Panc1 (cell line): ENCODE results near the gene DCXR. TPM values are rescaled to one million over a fixed set of nuclear protein-coding genes. Genes with fewer than 3 reads are reported as not detected.

ENCODE experiments used
- ATAC-seq: fragments of 200-7000 bp; cut with Tn5 transposase; 2 replicates; pipeline ENCODE4 v1.9.1; 2020; ENCODE audit warnings: mild to moderate bottlenecking, moderate library complexity
- BruUV-seq: library from RNA; stranded (reverse); fragments of 400-500 nt; replicated peaks from 2 replicates; lab custom pipeline; 2021; lab: Mats Ljungman, UMichigan
- CTCF ChIA-PET: fragments of 300-600 bp; sonication (Branson Sonifier 250); formaldehyde crosslinking; loops from one replicate; lab custom pipeline; 2022; ENCODE audit warnings: antibody characterized with exemption; lab: Charles Lee
- POLR2A ChIA-PET: fragments of 300-600 bp; sonication (Branson Sonifier 250); formaldehyde crosslinking; loops from one replicate; lab custom pipeline; 2022; ENCODE audit warnings: antibody characterized with exemption; lab: Charles Lee
- DNase-seq: peaks from one replicate; pipeline ENCODE4 v3.0.0-alpha.2; 2010; ENCODE audit warnings: low read depth, low spot score
- H3K27ac ChIP-seq: 2 replicates; pipeline ENCODE4 v1.5.1; 2011; ENCODE audit warnings: mild to moderate bottlenecking, low read length, inconsistent platforms
- H3K27me3 ChIP-seq: fragments of 200-500 bp; sonication (Bioruptor generic); 2 replicates; pipeline ENCODE4 v1.6.0; 2014; ENCODE audit warnings: low read length, inconsistent platforms; ENCODE audit not compliant: control insufficient read depth, insufficient read depth
- H3K36me3 ChIP-seq: fragments of 200-500 bp; sonication (Bioruptor generic); 2 replicates; pipeline ENCODE4 v1.5.1; 2014; ENCODE audit warnings: inconsistent platforms, mild to moderate bottlenecking, low read length, moderate library complexity; ENCODE audit not compliant: control insufficient read depth, insufficient read depth
- H3K4me1 ChIP-seq: 2 replicates; pipeline ENCODE4 v1.5.1; 2011; ENCODE audit warnings: inconsistent platforms, mild to moderate bottlenecking, low read length, moderate library complexity; ENCODE audit not compliant: control insufficient read depth, insufficient read depth
- H3K4me3 ChIP-seq, 2 experiments: 2 replicates each; pipeline ENCODE4 v1.5.1; 2011 to 2012; ENCODE audit warnings: low read depth in 2 of 2, low read length in 2 of 2, mild to moderate bottlenecking in 2 of 2, inconsistent platforms in 1 of 2, moderate library complexity in 1 of 2
- H3K9me3 ChIP-seq: fragments of 200-500 bp; sonication (Bioruptor generic); 2 replicates; pipeline ENCODE4 v1.5.1; 2014; ENCODE audit warnings: low read depth, mild to moderate bottlenecking, inconsistent platforms, low read length, moderate library complexity; ENCODE audit not compliant: control insufficient read depth, insufficient read depth
- POLR2AphosphoS5 ChIP-seq: IDR thresholded peaks from 2 replicates; pipeline ENCODE4 v1.6.1; 2012; ENCODE audit warnings: mild to moderate bottlenecking, low read depth, low read length, moderate library complexity
- SIN3A ChIP-seq: IDR thresholded peaks from 2 replicates; pipeline ENCODE4 v1.6.1; 2012; ENCODE audit warnings: low read depth, mild to moderate bottlenecking, low read length, moderate library complexity, borderline replicate concordance; ENCODE audit not compliant: insufficient read depth
- TCF7L2 ChIP-seq: IDR thresholded peaks from 2 replicates; pipeline ENCODE4 v1.6.1; 2011; ENCODE audit warnings: mild to moderate bottlenecking, low read depth, low read length, inconsistent platforms
- in situ Hi-C: cut with HindIII; loops from 2 replicates; pipeline ENCODE4 v1.10.0; 2016; ENCODE audit warnings: low sequenced_read_pairs, low pct_unique_long_range_greater_than_20kb
- intact Hi-C: fragments of 100-400 bp; cut with micrococcal nuclease; formaldehyde crosslinking; loops from one replicate; pipeline ENCODE4 v1.10.0; 2022; ENCODE audit not compliant: unreplicated experiment
- total RNA-seq: library from RNA; stranded (reverse); gene quantifications from one replicate; pipeline ENCODE4 v1.2.1, GENCODE V29; 2021; ENCODE audit not compliant: unreplicated experiment
- TF ChIP-seq, protein P1 (sequence below), 2 experiments: IDR thresholded peaks; 2 replicates each; pipeline ENCODE4 v1.6.1; 2011 to 2012; ENCODE audit warnings: low read depth in 2 of 2, control low read depth in 1 of 2, low read length in 1 of 2, mild to moderate bottlenecking in 1 of 2, moderate library complexity in 1 of 2; ENCODE audit not compliant: insufficient read depth in 1 of 2
- TF ChIP-seq, protein P2 (sequence below): fragments of 450-650 bp; IDR thresholded peaks from 2 replicates; pipeline ENCODE4 v1.5.1; 2017; ENCODE audit warnings: mild to moderate bottlenecking

DCXR gene
- total RNA-seq, 1 experiment from 2014 or later = 128 TPM

DNA sequence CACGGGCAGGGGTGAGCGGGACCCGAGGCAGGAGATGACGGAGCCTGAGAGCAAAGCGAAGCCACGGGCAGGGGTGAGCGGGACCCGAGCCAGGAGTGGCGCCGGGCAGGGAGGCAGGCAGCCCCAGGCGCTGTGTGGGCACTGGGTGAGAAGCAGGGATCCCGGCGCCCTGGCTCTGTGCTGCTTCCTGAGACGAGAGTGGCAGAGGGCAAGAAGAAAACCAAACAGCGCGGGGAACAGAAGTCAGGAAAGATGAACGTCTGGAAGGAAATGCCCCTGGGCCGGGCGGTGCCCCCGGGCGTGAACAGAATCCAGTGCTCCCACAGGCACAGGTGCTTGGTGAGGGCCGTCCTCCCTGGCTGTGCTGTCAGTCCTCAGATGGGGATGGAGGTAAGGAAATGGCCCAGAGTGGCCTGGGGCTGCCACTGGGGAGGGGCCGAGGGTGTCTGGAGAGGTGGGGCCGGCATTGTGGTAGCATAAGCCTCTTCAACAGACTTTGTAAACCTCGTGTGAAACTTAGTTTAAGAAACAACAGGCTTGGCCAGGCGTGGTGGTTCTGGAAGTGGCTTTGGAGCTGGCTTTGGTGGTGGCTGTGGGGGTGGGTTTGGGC, 50.2 kb downstream of the DCXR start:
- BruUV-seq = no TSS peak
- no peak for DNase-seq
- POLR2A ChIA-PET = no interaction called here
- Histone ChIP-seq H3K36me3 (no peaks in the 10 kb centered on the region), H3K27ac (no peak overlapping the region), H3K9me3 (no peaks in the 10 kb centered on the region), H3K4me1 (peaks cover 17% of the 10 kb centered on the region), H3K4me3 (no peak overlapping the region), H3K27me3 (no peaks in the 10 kb centered on the region)
- no peak for ATAC-seq
- in situ Hi-C loops (no loop called here), intact Hi-C loops (no loop called here)
- CTCF ChIA-PET = no interaction called here
- TF ChIP-seq, protein P1, sequence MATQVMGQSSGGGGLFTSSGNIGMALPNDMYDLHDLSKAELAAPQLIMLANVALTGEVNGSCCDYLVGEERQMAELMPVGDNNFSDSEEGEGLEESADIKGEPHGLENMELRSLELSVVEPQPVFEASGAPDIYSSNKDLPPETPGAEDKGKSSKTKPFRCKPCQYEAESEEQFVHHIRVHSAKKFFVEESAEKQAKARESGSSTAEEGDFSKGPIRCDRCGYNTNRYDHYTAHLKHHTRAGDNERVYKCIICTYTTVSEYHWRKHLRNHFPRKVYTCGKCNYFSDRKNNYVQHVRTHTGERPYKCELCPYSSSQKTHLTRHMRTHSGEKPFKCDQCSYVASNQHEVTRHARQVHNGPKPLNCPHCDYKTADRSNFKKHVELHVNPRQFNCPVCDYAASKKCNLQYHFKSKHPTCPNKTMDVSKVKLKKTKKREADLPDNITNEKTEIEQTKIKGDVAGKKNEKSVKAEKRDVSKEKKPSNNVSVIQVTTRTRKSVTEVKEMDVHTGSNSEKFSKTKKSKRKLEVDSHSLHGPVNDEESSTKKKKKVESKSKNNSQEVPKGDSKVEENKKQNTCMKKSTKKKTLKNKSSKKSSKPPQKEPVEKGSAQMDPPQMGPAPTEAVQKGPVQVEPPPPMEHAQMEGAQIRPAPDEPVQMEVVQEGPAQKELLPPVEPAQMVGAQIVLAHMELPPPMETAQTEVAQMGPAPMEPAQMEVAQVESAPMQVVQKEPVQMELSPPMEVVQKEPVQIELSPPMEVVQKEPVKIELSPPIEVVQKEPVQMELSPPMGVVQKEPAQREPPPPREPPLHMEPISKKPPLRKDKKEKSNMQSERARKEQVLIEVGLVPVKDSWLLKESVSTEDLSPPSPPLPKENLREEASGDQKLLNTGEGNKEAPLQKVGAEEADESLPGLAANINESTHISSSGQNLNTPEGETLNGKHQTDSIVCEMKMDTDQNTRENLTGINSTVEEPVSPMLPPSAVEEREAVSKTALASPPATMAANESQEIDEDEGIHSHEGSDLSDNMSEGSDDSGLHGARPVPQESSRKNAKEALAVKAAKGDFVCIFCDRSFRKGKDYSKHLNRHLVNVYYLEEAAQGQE (IDR thresholded peaks at IDR 0.05; ENCODE audit: insufficient read depth in 1 of 2, low read depth in 2 of 2, low read length in 1 of 2) = no peak
- no peak for TF ChIP-seq POLR2AphosphoS5
- no peak for TF ChIP-seq SIN3A
- TF ChIP-seq, protein P2, sequence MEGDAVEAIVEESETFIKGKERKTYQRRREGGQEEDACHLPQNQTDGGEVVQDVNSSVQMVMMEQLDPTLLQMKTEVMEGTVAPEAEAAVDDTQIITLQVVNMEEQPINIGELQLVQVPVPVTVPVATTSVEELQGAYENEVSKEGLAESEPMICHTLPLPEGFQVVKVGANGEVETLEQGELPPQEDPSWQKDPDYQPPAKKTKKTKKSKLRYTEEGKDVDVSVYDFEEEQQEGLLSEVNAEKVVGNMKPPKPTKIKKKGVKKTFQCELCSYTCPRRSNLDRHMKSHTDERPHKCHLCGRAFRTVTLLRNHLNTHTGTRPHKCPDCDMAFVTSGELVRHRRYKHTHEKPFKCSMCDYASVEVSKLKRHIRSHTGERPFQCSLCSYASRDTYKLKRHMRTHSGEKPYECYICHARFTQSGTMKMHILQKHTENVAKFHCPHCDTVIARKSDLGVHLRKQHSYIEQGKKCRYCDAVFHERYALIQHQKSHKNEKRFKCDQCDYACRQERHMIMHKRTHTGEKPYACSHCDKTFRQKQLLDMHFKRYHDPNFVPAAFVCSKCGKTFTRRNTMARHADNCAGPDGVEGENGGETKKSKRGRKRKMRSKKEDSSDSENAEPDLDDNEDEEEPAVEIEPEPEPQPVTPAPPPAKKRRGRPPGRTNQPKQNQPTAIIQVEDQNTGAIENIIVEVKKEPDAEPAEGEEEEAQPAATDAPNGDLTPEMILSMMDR = no peak
- TF ChIP-seq TCF7L2 = no peak

DNA sequence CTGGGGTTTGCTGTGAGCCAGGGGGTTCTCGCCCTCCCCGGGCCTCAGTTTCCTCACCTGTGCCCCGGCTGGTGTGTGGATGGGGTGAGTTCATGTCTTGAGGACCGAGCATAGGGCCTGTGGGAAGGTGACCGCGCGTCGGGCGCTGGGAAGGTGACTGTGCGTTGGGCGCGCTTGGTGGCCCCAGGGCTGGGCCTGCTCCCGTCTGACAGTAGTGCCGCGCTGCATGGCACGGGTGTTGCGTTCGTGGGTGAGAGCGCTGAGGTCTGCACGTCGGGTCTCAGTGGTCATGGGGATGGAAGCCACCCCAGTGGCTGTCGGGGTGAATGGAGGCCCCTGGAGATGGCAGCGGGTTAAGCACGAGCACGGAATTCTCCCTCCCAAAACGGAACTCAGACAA, 50.9 kb downstream of the DCXR start:
- DNase-seq (no peak), ATAC-seq (no peak)
- CTCF ChIA-PET = no interaction called here
- POLR2A ChIA-PET = no interaction called here
- intact Hi-C loops = no loop called here
- H3K9me3 ChIP-seq = no peaks in the 10 kb centered on the region
- H3K27ac ChIP-seq = no peak overlapping the region
- H3K27me3 ChIP-seq = no peaks in the 10 kb centered on the region
- no peak for TF ChIP-seq SIN3A
- TF ChIP-seq, protein P1 (IDR thresholded peaks at IDR 0.05; ENCODE audit: insufficient read depth in 1 of 2, low read depth in 2 of 2, low read length in 1 of 2) = no peak
- no peak for TF ChIP-seq TCF7L2
- no peak for TF ChIP-seq POLR2AphosphoS5
- TF ChIP-seq, protein P2 = no peak
- no peak overlapping the region for H3K4me3 ChIP-seq
- TSS peak; percentile 59 for BruUV-seq
- H3K4me1 ChIP-seq = peaks cover 10% of the 10 kb centered on the region
- in situ Hi-C loops = no loop called here
- no peaks in the 10 kb centered on the region for H3K36me3 ChIP-seq

Other genes with a start within 250 kb of the DCXR start
- 1.6 TPM for gene GCGR, start 233.5 kb downstream of the DCXR start, total RNA-seq
- 115 TPM for gene MCRIP1, start 204.4 kb downstream of the DCXR start, total RNA-seq
- not detected for gene PPP1R27, start 202.6 kb downstream of the DCXR start, total RNA-seq
- 759 TPM for gene P4HB, start 177.2 kb downstream of the DCXR start, total RNA-seq
- 420 TPM for gene ARHGDIA, start 166.4 kb downstream of the DCXR start, total RNA-seq
- 253 TPM for gene ALYREF, start 146.1 kb downstream of the DCXR start, total RNA-seq
- 218 TPM for gene ANAPC11, start 146.0 kb downstream of the DCXR start, total RNA-seq
- gene NPB, start 135.5 kb downstream of the DCXR start, total RNA-seq = 3.9 TPM
- 91.2 TPM for gene PCYT2, start 126.3 kb downstream of the DCXR start, total RNA-seq
- 82.5 TPM for gene SIRT7, start 119.5 kb downstream of the DCXR start, total RNA-seq
- gene MAFG, start 110.0 kb downstream of the DCXR start, total RNA-seq = 57.0 TPM
- 212 TPM for gene PYCR1, start 100.4 kb downstream of the DCXR start, total RNA-seq
- not detected for gene MYADML2, start 90.5 kb downstream of the DCXR start, total RNA-seq
- 2.0 TPM for gene NOTUM, start 76.5 kb downstream of the DCXR start, total RNA-seq
- 64.7 TPM for gene ASPSCR1, start 60.1 kb downstream of the DCXR start, total RNA-seq
- 187 TPM for gene CENPX, start 14.8 kb downstream of the DCXR start, total RNA-seq
- 29.9 TPM for gene LRRC45, start 14.4 kb downstream of the DCXR start, total RNA-seq
- 39.4 TPM for gene RAC3, start 6.0 kb downstream of the DCXR start, total RNA-seq
- gene RFNG, start 14.1 kb upstream of the DCXR start, total RNA-seq = 43.4 TPM
- 175 TPM for gene GPS1, start 14.2 kb upstream of the DCXR start, total RNA-seq
- gene DUS1L, start 28.1 kb upstream of the DCXR start, total RNA-seq = 115 TPM
- 956 TPM for gene FASN, start 60.5 kb upstream of the DCXR start, total RNA-seq
- gene CCDC57, start 175.1 kb upstream of the DCXR start, total RNA-seq = 63.6 TPM
- gene SLC16A3, start 191.3 kb upstream of the DCXR start, total RNA-seq = 581 TPM
- gene CSNK1D, start 236.0 kb upstream of the DCXR start, total RNA-seq = 234 TPM